Suprapubic skin (tissue), 4 donors: ENCODE measurements around the gene STXBP4. TPM values are rescaled to one million over a fixed set of nuclear protein-coding genes. Genes with fewer than 3 reads are reported as not detected.

ENCODE experiments used
- DNase-seq, 2 donors: peaks; one replicate each; pipeline ENCODE4 v3.0.0-alpha.2; 2019; ENCODE audit warnings: low spot score in 2 of 2
- H3K27ac ChIP-seq: fragments of 200-600 bp; sonication (generic); one replicate; pipeline ENCODE4 v1.5.1; 2019
- H3K27me3 ChIP-seq: fragments of 200-600 bp; sonication (generic); one replicate; pipeline ENCODE4 v1.5.1; 2019
- H3K36me3 ChIP-seq: fragments of 200-600 bp; sonication (generic); one replicate; pipeline ENCODE4 v1.5.1; 2019
- H3K4me1 ChIP-seq: fragments of 200-600 bp; sonication (generic); one replicate; pipeline ENCODE4 v1.5.1; 2019
- H3K4me3 ChIP-seq: fragments of 200-600 bp; sonication (generic); one replicate; pipeline ENCODE4 v1.5.1; 2019; ENCODE audit warnings: mild to moderate bottlenecking
- H3K9me3 ChIP-seq: fragments of 200-600 bp; sonication (generic); one replicate; pipeline ENCODE4 v1.5.1; 2019
- CTCF ChIP-seq, 2 donors: fragments of 200-600 bp in 1 of 2; fragments of 450-650 bp in 1 of 2; sonication (generic) in 1 of 2; IDR thresholded peaks; one replicate each; pipeline ENCODE4 v1.5.1; 2016 to 2019; ENCODE audit warnings: antibody characterized with exemption in 2 of 2, mild to moderate bottlenecking in 1 of 2, moderate library complexity in 1 of 2
- EP300 ChIP-seq: sonication (generic); formaldehyde crosslinking; IDR thresholded peaks from one replicate; pipeline ENCODE4 v1.6.1; 2017; ENCODE audit warnings: antibody characterized with exemption
- POLR2A ChIP-seq, 2 donors: fragments of 450-650 bp; IDR thresholded peaks; one replicate each; pipeline ENCODE4 v1.6.1; 2017; ENCODE audit warnings: antibody characterized with exemption in 2 of 2, mild to moderate bottlenecking in 2 of 2, moderate library complexity in 2 of 2
- POLR2AphosphoS5 ChIP-seq, 3 donors: sonication (generic); formaldehyde crosslinking; IDR thresholded peaks; one replicate each; pipeline ENCODE4 v1.6.1; 2017; ENCODE audit warnings: antibody characterized with exemption in 3 of 3
- WGBS: methylation state at CpG from one replicate; pipeline ENCODE4 v1.1.5; 2018; 5-methylcytosine and 5-hydroxymethylcytosine counted together
- total RNA-seq, 4 donors: library from RNA; depleted of rRNA; stranded (reverse); fragments of >200 nt; gene quantifications; one replicate each; pipeline ENCODE4 v1.1.0, GENCODE V29; 2016

Gene STXBP4
- total RNA-seq, 4 donors from 2014 or later: 1.6 to 29.4 (median 7.4) TPM

GRCh38 chr17:55175788-55176427 lies 207.3 kb downstream of the STXBP4 start:
- Histone ChIP-seq H3K4me3 (no peak overlapping the region), H3K27ac (no peak overlapping the region), H3K27me3 (no peaks in the 10 kb centered on the region), H3K9me3 (peaks cover 5% of the 10 kb centered on the region), H3K4me1 (no peaks in the 10 kb centered on the region), H3K36me3 (no peaks in the 10 kb centered on the region)
- WGBS: 92% methylated on average over 6 of the region's 6 CpGs
- TF ChIP-seq POLR2AphosphoS5 (IDR thresholded peaks at IDR 0.05) (no peak), CTCF (IDR thresholded peaks at IDR 0.05) (no peak), POLR2A (IDR thresholded peaks at IDR 0.05) (no peak)
- no peak for DNase-seq

GRCh38 chr17:55177159-55177854 lies 208.7 kb downstream of the STXBP4 start:
- TF ChIP-seq EP300 (no peak), POLR2A (IDR thresholded peaks at IDR 0.05) (no peak), CTCF (IDR thresholded peaks at IDR 0.05) (no peak)
- Histone ChIP-seq H3K27ac (peak overlapping the region; percentile 60), H3K4me1 (no peaks in the 10 kb centered on the region), H3K9me3 (peaks cover 5% of the 10 kb centered on the region), H3K4me3 (no peak overlapping the region), H3K36me3 (no peaks in the 10 kb centered on the region), H3K27me3 (no peaks in the 10 kb centered on the region)
- no peak for DNase-seq
- WGBS: 69% methylated on average over 3 of the region's 3 CpGs

GRCh38 chr17:55177855-55178217 lies 209.3 kb downstream of the STXBP4 start:
- DNase-seq: no peak
- Histone ChIP-seq H3K27ac (peak overlapping the region; percentile 60), H3K27me3 (no peaks in the 10 kb centered on the region), H3K9me3 (peaks cover 5% of the 10 kb centered on the region), H3K4me1 (no peaks in the 10 kb centered on the region), H3K36me3 (no peaks in the 10 kb centered on the region), H3K4me3 (no peak overlapping the region)
- TF ChIP-seq CTCF (IDR thresholded peaks at IDR 0.05): no peak
- TF ChIP-seq POLR2AphosphoS5 (IDR thresholded peaks at IDR 0.05): no peak
- WGBS: 67% methylated on average over 2 of the region's 2 CpGs

- TF ChIP-seq CTCF (IDR thresholded peaks at IDR 0.05) (no peak), POLR2AphosphoS5 (IDR thresholded peaks at IDR 0.05) (no peak), EP300 (no peak), POLR2A (IDR thresholded peaks at IDR 0.05) (no peak)
- H3K4me1 ChIP-seq: peaks cover 6% of the 10 kb centered on the region
- no peaks in the 10 kb centered on the region for H3K27me3 ChIP-seq
- DNase-seq: no peak
- no peaks in the 10 kb centered on the region for H3K9me3 ChIP-seq
- no peak overlapping the region for H3K27ac ChIP-seq
- H3K4me3 ChIP-seq: no peak overlapping the region
- no peaks in the 10 kb centered on the region for H3K36me3 ChIP-seq
- WGBS: 33% methylated on average over 8 of the region's 8 CpGs
Measured at GRCh38 chr17:55186937-55187770, 218.6 kb downstream of the STXBP4 start.

GRCh38 chr17:55190748-55191147 lies 222.2 kb downstream of the STXBP4 start:
- no peak overlapping the region for H3K4me3 ChIP-seq
- H3K4me1 ChIP-seq: peaks cover 6% of the 10 kb centered on the region
- H3K9me3 ChIP-seq: no peaks in the 10 kb centered on the region
- WGBS: 88% methylated on average over 2 of the region's 2 CpGs
- H3K36me3 ChIP-seq: no peaks in the 10 kb centered on the region
- no peak overlapping the region for H3K27ac ChIP-seq
- H3K27me3 ChIP-seq: no peaks in the 10 kb centered on the region
- TF ChIP-seq POLR2A (IDR thresholded peaks at IDR 0.05) (no peak), EP300 (no peak), POLR2AphosphoS5 (IDR thresholded peaks at IDR 0.05) (no peak), CTCF (IDR thresholded peaks at IDR 0.05) (no peak)
- DNase-seq: no peak
